IPS-15b (cell line): ENCODE data around the gene PTAR1.

Experiments
- H3K27me3 ChIP-seq: one replicate; pipeline ENCODE4 v1.6.1; 2013; ENCODE audit warnings: low read length; ENCODE audit not compliant: control insufficient read depth, insufficient read depth
- H3K36me3 ChIP-seq: one replicate; pipeline ENCODE4 v1.6.1; 2013; ENCODE audit warnings: low read length; ENCODE audit not compliant: control insufficient read depth, insufficient read depth
- H3K4me1 ChIP-seq: one replicate; pipeline ENCODE4 v1.6.1; 2013; ENCODE audit warnings: mild to moderate bottlenecking, low read length; ENCODE audit not compliant: control insufficient read depth, insufficient read depth
- H3K4me3 ChIP-seq: one replicate; pipeline ENCODE4 v1.5.1; 2013; ENCODE audit warnings: low read depth, low read length
- H3K9ac ChIP-seq: one replicate; pipeline ENCODE4 v1.6.1; 2013; ENCODE audit warnings: low read depth, mild to moderate bottlenecking, low read length
- H3K9me3 ChIP-seq: one replicate; pipeline ENCODE4 v1.6.1; 2013; ENCODE audit warnings: mild to moderate bottlenecking, low read length; ENCODE audit not compliant: control insufficient read depth, insufficient read depth

Gene PTAR1

GRCh38 chr9:69748304-69748703, 11.5 kb downstream of the PTAR1 start:
- Histone ChIP-seq H3K4me1 (peaks cover 18% of the 10 kb centered on the region), H3K9me3 (no peaks in the 10 kb centered on the region), H3K9ac (no peak overlapping the region), H3K4me3 (no peak overlapping the region), H3K36me3 (peaks cover 6% of the 10 kb centered on the region), H3K27me3 (no peaks in the 10 kb centered on the region)

GRCh38 chr9:69746859-69747560, 12.8 kb downstream of the PTAR1 start:
- H3K9ac ChIP-seq: no peak overlapping the region
- peaks cover 14% of the 10 kb centered on the region for H3K4me1 ChIP-seq
- peaks cover 6% of the 10 kb centered on the region for H3K36me3 ChIP-seq

GRCh38 chr9:69745716-69746437, 13.9 kb downstream of the PTAR1 start:
- Histone ChIP-seq H3K4me1 (peaks cover 13% of the 10 kb centered on the region), H3K4me3 (no peak overlapping the region), H3K36me3 (peaks cover 6% of the 10 kb centered on the region), H3K9me3 (no peaks in the 10 kb centered on the region), H3K27me3 (no peaks in the 10 kb centered on the region), H3K9ac (no peak overlapping the region)

More at GRCh38 chr9:69746859-69747560, 12.8 kb downstream of the PTAR1 start:
- Histone ChIP-seq H3K9me3 (no peaks in the 10 kb centered on the region), H3K27me3 (no peaks in the 10 kb centered on the region), H3K4me3 (no peak overlapping the region)

- Histone ChIP-seq H3K4me3 (no peak overlapping the region), H3K4me1 (peaks cover 13% of the 10 kb centered on the region), H3K36me3 (peaks cover 6% of the 10 kb centered on the region), H3K27me3 (no peaks in the 10 kb centered on the region), H3K9me3 (no peaks in the 10 kb centered on the region), H3K9ac (no peak overlapping the region)
These were observed 15.0 kb downstream of the PTAR1 start for GRCh38 chr9:69744688-69745380.

GRCh38 chr9:69743930-69744329, 15.9 kb downstream of the PTAR1 start:
- peaks cover 6% of the 10 kb centered on the region for H3K36me3 ChIP-seq
- H3K4me1 ChIP-seq: peaks cover 13% of the 10 kb centered on the region
- H3K4me3 ChIP-seq: no peak overlapping the region
- no peaks in the 10 kb centered on the region for H3K9me3 ChIP-seq
- H3K9ac ChIP-seq: no peak overlapping the region
- H3K27me3 ChIP-seq: no peaks in the 10 kb centered on the region

GRCh38 chr9:69740872-69741505, 18.8 kb downstream of the PTAR1 start:
- Histone ChIP-seq H3K9ac (no peak overlapping the region), H3K9me3 (no peaks in the 10 kb centered on the region), H3K27me3 (no peaks in the 10 kb centered on the region), H3K36me3 (peaks cover 3% of the 10 kb centered on the region), H3K4me3 (no peak overlapping the region), H3K4me1 (peaks cover 7% of the 10 kb centered on the region)

- Histone ChIP-seq H3K9me3 (no peaks in the 10 kb centered on the region), H3K27me3 (no peaks in the 10 kb centered on the region), H3K4me3 (no peak overlapping the region), H3K36me3 (peaks cover 30% of the 10 kb centered on the region), H3K4me1 (no peaks in the 10 kb centered on the region), H3K9ac (no peak overlapping the region)
These were observed 28.5 kb downstream of the PTAR1 start for GRCh38 chr9:69731348-69731747.

- Histone ChIP-seq H3K36me3 (peaks cover 24% of the 10 kb centered on the region), H3K4me3 (no peak overlapping the region), H3K27me3 (no peaks in the 10 kb centered on the region), H3K4me1 (no peaks in the 10 kb centered on the region), H3K9me3 (no peaks in the 10 kb centered on the region), H3K9ac (no peak overlapping the region)
These were observed 39.8 kb downstream of the PTAR1 start for GRCh38 chr9:69719983-69720382.

GRCh38 chr9:69719367-69719766, 40.4 kb downstream of the PTAR1 start:
- H3K36me3 ChIP-seq: peaks cover 21% of the 10 kb centered on the region

GRCh38 chr9:69718218-69718617, 41.6 kb downstream of the PTAR1 start:
- Histone ChIP-seq H3K4me1 (no peaks in the 10 kb centered on the region), H3K36me3 (peaks cover 15% of the 10 kb centered on the region), H3K9me3 (no peaks in the 10 kb centered on the region), H3K27me3 (no peaks in the 10 kb centered on the region), H3K9ac (no peak overlapping the region), H3K4me3 (no peak overlapping the region)

More at GRCh38 chr9:69719367-69719766, 40.4 kb downstream of the PTAR1 start:
- Histone ChIP-seq H3K9me3 (no peaks in the 10 kb centered on the region), H3K4me3 (no peak overlapping the region), H3K4me1 (no peaks in the 10 kb centered on the region), H3K9ac (no peak overlapping the region), H3K27me3 (no peaks in the 10 kb centered on the region)

- Histone ChIP-seq H3K4me3 (no peak overlapping the region), H3K4me1 (no peaks in the 10 kb centered on the region), H3K9ac (no peak overlapping the region), H3K27me3 (no peaks in the 10 kb centered on the region), H3K36me3 (peaks cover 11% of the 10 kb centered on the region), H3K9me3 (no peaks in the 10 kb centered on the region)
These were observed 44.0 kb downstream of the PTAR1 start for GRCh38 chr9:69715825-69716224.
